GM21576 (cell line): Measurements from ENCODE around the gene C3orf18.
A peak's percentile ranks its signal among the peaks of the same experiment; 100 is the strongest.

Experiments used
- ATAC-seq: cut with Tn5 transposase; IDR thresholded peaks from one replicate; pipeline ENCODE4 v1.9.1; 2021; ENCODE audit warnings: mild to moderate bottlenecking, moderate library complexity; ENCODE audit not compliant: unreplicated experiment

C3orf18 gene

GRCh38 chr3:50604110-50604621 is 36.6 kb upstream of the C3orf18 start:
- no peak for ATAC-seq

GRCh38 chr3:50603261-50604109 is 35.9 kb upstream of the C3orf18 start:
- ATAC-seq, result no peak

- ATAC-seq, result no peak
Observed at GRCh38 chr3:50602595-50603191, 35.1 kb upstream of the C3orf18 start.

GRCh38 chr3:50600841-50601591 is 33.5 kb upstream of the C3orf18 start:
- peak; percentile 51 for ATAC-seq

GRCh38 chr3:50600141-50600753 is 32.7 kb upstream of the C3orf18 start:
- no peak for ATAC-seq

- ATAC-seq, result no peak
Observed at GRCh38 chr3:50599716-50600118, 32.2 kb upstream of the C3orf18 start.

- ATAC-seq, result no peak
Observed at GRCh38 chr3:50599115-50599715, 31.7 kb upstream of the C3orf18 start.

GRCh38 chr3:50594253-50594785 is 26.8 kb upstream of the C3orf18 start:
- ATAC-seq, result no peak

- no peak for ATAC-seq
Observed at GRCh38 chr3:50592568-50592967, 25.0 kb upstream of the C3orf18 start.

- ATAC-seq, result no peak
Observed at GRCh38 chr3:50591196-50591741, 23.7 kb upstream of the C3orf18 start.

GRCh38 chr3:50588759-50589433 is 21.3 kb upstream of the C3orf18 start:
- no peak for ATAC-seq

- peak; percentile 40 for ATAC-seq
Observed at GRCh38 chr3:50587806-50588758, 20.5 kb upstream of the C3orf18 start.

- ATAC-seq, result no peak
Observed at GRCh38 chr3:50587373-50587772, 19.8 kb upstream of the C3orf18 start.

- ATAC-seq, result no peak
Observed at GRCh38 chr3:50586763-50587070, 19.2 kb upstream of the C3orf18 start.

- no peak for ATAC-seq
Observed at GRCh38 chr3:50585919-50586762, 18.6 kb upstream of the C3orf18 start.

GRCh38 chr3:50584391-50584790 is 16.8 kb upstream of the C3orf18 start:
- ATAC-seq, result no peak

- no peak for ATAC-seq
Observed at GRCh38 chr3:50583897-50584296, 16.4 kb upstream of the C3orf18 start.

GRCh38 chr3:50582083-50582482 is 14.5 kb upstream of the C3orf18 start:
- ATAC-seq, result no peak
